H9 (cell line): ENCODE data around the gene PTK6. TPM values are rescaled to one million over a fixed set of nuclear protein-coding genes. Genes with fewer than 3 reads are reported as not detected.

Experiments
- DNase-seq: peaks from one replicate; pipeline ENCODE4 v3.0.0-alpha.2; 2017
- H2AFZ ChIP-seq: one replicate; pipeline ENCODE4 v1.6.1; 2013; ENCODE audit warnings: mild to moderate bottlenecking, low read length, control low read depth, moderate library complexity
- H2AK5ac ChIP-seq: 2 replicates; pipeline ENCODE4 v1.6.1; 2013; ENCODE audit warnings: low read length, control low read depth, mixed read lengths; ENCODE audit not compliant: insufficient read length
- H2BK120ac ChIP-seq: one replicate; pipeline ENCODE4 v1.6.1; 2013; ENCODE audit warnings: low read depth, mild to moderate bottlenecking, low read length, control low read depth, inconsistent platforms; ENCODE audit not compliant: poor library complexity, severe bottlenecking
- H2BK12ac ChIP-seq: 2 replicates; pipeline ENCODE4 v1.6.1; 2013; ENCODE audit warnings: low read length, control low read depth, mixed read lengths, low read depth; ENCODE audit not compliant: insufficient read length
- H2BK15ac ChIP-seq: 2 replicates; pipeline ENCODE4 v1.6.1; 2013; ENCODE audit warnings: low read depth, low read length, control low read depth
- H2BK20ac ChIP-seq: one replicate; pipeline ENCODE4 v1.6.1; 2013; ENCODE audit warnings: low read depth, mild to moderate bottlenecking, low read length, control low read depth, inconsistent platforms; ENCODE audit not compliant: poor library complexity, severe bottlenecking
- H2BK5ac ChIP-seq: 2 replicates; pipeline ENCODE4 v1.6.1; 2013; ENCODE audit warnings: low read length, control low read depth, mixed read lengths; ENCODE audit not compliant: insufficient read length
- H3K14ac ChIP-seq: 2 replicates; pipeline ENCODE4 v1.6.1; 2013; ENCODE audit warnings: low read length, control low read depth; ENCODE audit not compliant: insufficient read depth
- H3K18ac ChIP-seq: 2 replicates; pipeline ENCODE4 v1.6.1; 2013; ENCODE audit warnings: low read depth, mild to moderate bottlenecking, mixed read lengths, low read length, control low read depth; ENCODE audit not compliant: insufficient read length
- H3K23ac ChIP-seq: 2 replicates; pipeline ENCODE4 v1.6.1; 2013; ENCODE audit warnings: low read length, control low read depth, mixed read lengths, low read depth; ENCODE audit not compliant: insufficient read length
- H3K23me2 ChIP-seq: 2 replicates; pipeline ENCODE4 v1.6.1; 2013; ENCODE audit warnings: low read depth, mild to moderate bottlenecking, mixed read lengths, low read length, control low read depth; ENCODE audit not compliant: insufficient read length, poor library complexity, severe bottlenecking
- H3K27ac ChIP-seq: 2 replicates; pipeline ENCODE4 v1.5.1; 2013; ENCODE audit warnings: low read length, control low read depth, mixed read lengths, low read depth; ENCODE audit not compliant: insufficient read length
- H3K27me3 ChIP-seq: 2 replicates; pipeline ENCODE4 v1.6.1; 2013; ENCODE audit warnings: low read length, control low read depth, inconsistent platforms; ENCODE audit not compliant: insufficient read depth
- H3K4ac ChIP-seq: 2 replicates; pipeline ENCODE4 v1.6.1; 2013; ENCODE audit warnings: low read depth, mild to moderate bottlenecking, control low read depth, inconsistent platforms, low read length, moderate library complexity
- H3K4me1 ChIP-seq: 2 replicates; pipeline ENCODE4 v1.6.1; 2013; ENCODE audit warnings: low read length, control low read depth, inconsistent platforms; ENCODE audit not compliant: insufficient read depth
- H3K4me2 ChIP-seq: 2 replicates; pipeline ENCODE4 v1.6.1; 2013; ENCODE audit warnings: low read length, control low read depth, mixed read lengths; ENCODE audit not compliant: insufficient read length, insufficient read depth
- H3K56ac ChIP-seq: 2 replicates; pipeline ENCODE4 v1.6.1; 2013; ENCODE audit warnings: low read depth, mild to moderate bottlenecking, mixed read lengths, low read length, control low read depth; ENCODE audit not compliant: insufficient read length
- H3K79me1 ChIP-seq: 2 replicates; pipeline ENCODE4 v1.6.1; 2013; ENCODE audit warnings: low read depth, mild to moderate bottlenecking, moderate library complexity, low read length, control low read depth, inconsistent platforms; ENCODE audit not compliant: insufficient read depth, poor library complexity, severe bottlenecking
- H3K79me2 ChIP-seq: 2 replicates; pipeline ENCODE4 v1.6.1; 2013; ENCODE audit warnings: low read length, control low read depth, inconsistent platforms; ENCODE audit not compliant: insufficient read depth
- H3K9ac ChIP-seq: 2 replicates; pipeline ENCODE4 v1.6.1; 2013; ENCODE audit warnings: low read length, control low read depth, mixed read lengths; ENCODE audit not compliant: insufficient read length; ENCODE audit errors: extremely low read depth
- H3K9me3 ChIP-seq: one replicate; pipeline ENCODE4 v1.6.1; 2013; ENCODE audit warnings: low read depth, low read length, inconsistent platforms; ENCODE audit not compliant: control insufficient read depth
- H3T11ph ChIP-seq: one replicate; pipeline ENCODE4 v1.6.1; 2013; ENCODE audit warnings: mild to moderate bottlenecking, low read length, control low read depth, inconsistent platforms
- H4K20me1 ChIP-seq: one replicate; pipeline ENCODE4 v1.6.1; 2013; ENCODE audit not compliant: control insufficient read depth, insufficient read length, insufficient read depth
- H4K5ac ChIP-seq: 2 replicates; pipeline ENCODE4 v1.6.1; 2013; ENCODE audit warnings: low read depth, mild to moderate bottlenecking, mixed read lengths, low read length, control low read depth; ENCODE audit not compliant: insufficient read length
- H4K8ac ChIP-seq: replicated peaks from 2 replicates; pipeline ENCODE4 v1.6.1; 2013; ENCODE audit warnings: low read length, control low read depth, mixed read lengths, low read depth; ENCODE audit not compliant: insufficient read length
- H4K91ac ChIP-seq: 2 replicates; pipeline ENCODE4 v1.6.1; 2013; ENCODE audit warnings: low read depth, mild to moderate bottlenecking, moderate library complexity, mixed read lengths, low read length, control low read depth; ENCODE audit not compliant: insufficient read length
- H3K27ac Mint-ChIP-seq, 3 experiments: 2 replicates in 2 of 3; 3 replicates in 1 of 3; pipeline ENCODE4 v1.8.0; 2020 to 2021; ENCODE audit warnings: mixed read lengths in 3 of 3, mild to moderate bottlenecking in 1 of 3, moderate library complexity in 1 of 3
- H3K27me3 Mint-ChIP-seq: 2 replicates; pipeline ENCODE4 v1.8.0; 2021; ENCODE audit warnings: low read depth, mild to moderate bottlenecking, moderate library complexity, mixed read lengths
- H3K36me3 Mint-ChIP-seq, 3 experiments: 2 replicates in 2 of 3; 3 replicates in 1 of 3; pipeline ENCODE4 v1.8.0; 2020 to 2021; ENCODE audit warnings: low read depth in 3 of 3, mixed read lengths in 3 of 3; ENCODE audit not compliant: insufficient read depth in 1 of 3
- H3K4me1 Mint-ChIP-seq, 2 experiments: 2 replicates each; pipeline ENCODE4 v1.8.0; 2020; ENCODE audit warnings: mixed read lengths in 2 of 2
- H3K4me3 Mint-ChIP-seq, 2 experiments: 2 replicates in 1 of 2; 3 replicates in 1 of 2; pipeline ENCODE4 v1.8.0; 2020 to 2021; ENCODE audit warnings: mild to moderate bottlenecking in 2 of 2, mixed read lengths in 2 of 2, moderate library complexity in 1 of 2
- H3K9me3 Mint-ChIP-seq, 2 experiments: 2 replicates in 1 of 2; 3 replicates in 1 of 2; pipeline ENCODE4 v1.8.0; 2020; ENCODE audit warnings: mild to moderate bottlenecking in 2 of 2, mixed read lengths in 2 of 2, moderate library complexity in 1 of 2
- CTCF ChIP-seq: fragments of 200-600 bp; sonication (generic); conservative IDR thresholded peaks from 3 replicates; pipeline ENCODE4 v1.8.0; 2021; ENCODE audit warnings: antibody characterized with exemption, mild to moderate bottlenecking
- WGBS: extraction: QIAGEN DNeasy Blood & Tissue Kit; methylation state at CpG from one replicate; pipeline ENCODE4 v1.1.7; 2013; ENCODE audit warnings: missing lambda C conversion rate, low lambda C conversion rate, mixed read lengths; ENCODE audit not compliant: insufficient read length; ENCODE audit errors: extremely low coverage; 5-methylcytosine and 5-hydroxymethylcytosine counted together
- total RNA-seq: library from RNA; stranded (reverse); gene quantifications from 2 replicates; pipeline ENCODE4 v1.2.1, GENCODE V29; 2021

Gene PTK6
- total RNA-seq, 1 experiment from 2014 or later = 0.46 TPM

- H3K27ac Mint-ChIP-seq = no peak overlapping the region
- Histone ChIP-seq H4K20me1 (no peaks in the 10 kb centered on the region), H2BK5ac (no peak overlapping the region), H2BK20ac (no peak overlapping the region), H2AK5ac (no peak overlapping the region), H3K4ac (no peak overlapping the region), H4K91ac (no peak overlapping the region), H3K14ac (no peak overlapping the region), H3K27ac (no peak overlapping the region), H3K27me3 (no peaks in the 10 kb centered on the region), H3K18ac (no peak overlapping the region), H3K4me1 (no peaks in the 10 kb centered on the region), H3K23me2 (no peaks in the 10 kb centered on the region), H2BK15ac (no peak overlapping the region), H3K79me2 (no peaks in the 10 kb centered on the region), H2BK12ac (no peak overlapping the region), H3K9ac (no peak overlapping the region), H2BK120ac (no peak overlapping the region), H3K79me1 (no peaks in the 10 kb centered on the region), H3K56ac (no peak overlapping the region), H4K8ac (no peak overlapping the region), H2AFZ (no peak overlapping the region), H4K5ac (no peak overlapping the region), H3K4me2 (no peak overlapping the region), H3K23ac (no peak overlapping the region), H3K9me3 (no peaks in the 10 kb centered on the region), H3T11ph (no peak overlapping the region)
- H3K9me3 Mint-ChIP-seq = no peaks in the 10 kb centered on the region
- H3K4me3 Mint-ChIP-seq = no peak overlapping the region
- no peak for DNase-seq
- no peaks in the 10 kb centered on the region for H3K36me3 Mint-ChIP-seq
- TF ChIP-seq CTCF = no peak
- no peaks in the 10 kb centered on the region for H3K4me1 Mint-ChIP-seq
- no peaks in the 10 kb centered on the region for H3K27me3 Mint-ChIP-seq
- no CpG with 5 or more reads among the region's 37 CpGs for WGBS
Observed at GRCh38 chr20:63567386-63568169, 30.4 kb upstream of the PTK6 start.
